HG03439 (cell line): ENCODE measurements around the gene DNAJC16.

ENCODE experiments used
- ATAC-seq: cut with Tn5 transposase; IDR thresholded peaks from one replicate; pipeline ENCODE4 v1.9.1; 2021; ENCODE audit warnings: mild to moderate bottlenecking, moderate library complexity; ENCODE audit not compliant: unreplicated experiment

Gene DNAJC16

DNA sequence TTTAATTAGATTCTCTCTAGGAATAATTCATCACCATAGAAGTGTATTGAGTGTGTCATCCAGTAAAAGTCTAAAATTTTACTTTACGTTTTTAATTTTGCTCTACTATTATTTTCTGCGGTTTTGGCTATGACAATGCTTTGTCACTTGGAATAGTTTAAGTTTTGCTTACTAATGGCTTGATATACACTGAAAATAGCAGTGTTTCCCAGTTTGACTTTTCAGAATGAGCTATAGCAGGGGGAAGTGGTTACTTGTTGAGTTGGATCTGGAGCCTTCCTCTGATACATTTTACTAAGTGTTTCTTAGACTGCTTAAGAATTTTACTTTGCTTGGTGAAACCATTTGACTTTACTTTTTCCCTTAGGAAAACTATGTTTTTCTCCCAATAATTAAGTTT is 5.0 kb downstream of the DNAJC16 start:
- no peak for ATAC-seq

DNA sequence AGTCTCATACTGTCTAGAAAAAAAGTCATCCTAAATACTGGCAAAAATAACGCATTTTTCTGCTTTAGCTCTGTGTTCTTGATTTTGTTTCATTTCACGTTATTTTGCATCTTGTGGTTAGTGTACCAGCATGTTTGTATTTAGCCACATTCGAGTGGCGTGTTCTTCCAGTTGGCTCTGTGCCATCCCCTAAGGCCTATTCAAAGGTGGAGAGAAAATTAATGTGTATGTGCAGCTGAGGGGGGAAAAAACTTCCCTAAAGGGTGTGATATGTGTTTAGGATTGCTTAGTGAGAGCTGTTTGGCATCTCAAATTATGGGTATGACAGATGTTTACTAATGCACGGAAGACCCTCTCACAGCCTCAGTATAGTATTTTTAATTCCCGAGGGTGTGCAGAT is 12.1 kb downstream of the DNAJC16 start:
- ATAC-seq, result no peak

DNA sequence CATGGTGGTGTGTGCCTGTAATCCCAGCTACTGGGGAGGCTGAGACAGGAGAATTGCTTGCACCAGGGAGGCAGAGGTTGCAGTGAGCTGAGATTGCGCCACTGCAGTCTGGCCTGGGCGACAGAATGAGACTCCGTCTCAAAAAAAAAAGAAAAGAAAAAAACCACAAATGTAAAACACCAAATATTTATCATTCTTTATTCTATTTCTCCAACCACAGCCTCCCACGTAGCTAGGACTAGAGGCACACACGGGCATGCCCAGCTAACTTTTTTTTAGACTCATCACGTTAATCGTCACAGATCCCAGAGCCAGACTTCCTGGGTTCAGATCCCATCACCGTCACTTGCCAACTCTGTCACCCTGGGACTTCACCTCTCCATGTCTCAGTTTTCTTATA is 13.5 kb downstream of the DNAJC16 start:
- no peak for ATAC-seq

DNA sequence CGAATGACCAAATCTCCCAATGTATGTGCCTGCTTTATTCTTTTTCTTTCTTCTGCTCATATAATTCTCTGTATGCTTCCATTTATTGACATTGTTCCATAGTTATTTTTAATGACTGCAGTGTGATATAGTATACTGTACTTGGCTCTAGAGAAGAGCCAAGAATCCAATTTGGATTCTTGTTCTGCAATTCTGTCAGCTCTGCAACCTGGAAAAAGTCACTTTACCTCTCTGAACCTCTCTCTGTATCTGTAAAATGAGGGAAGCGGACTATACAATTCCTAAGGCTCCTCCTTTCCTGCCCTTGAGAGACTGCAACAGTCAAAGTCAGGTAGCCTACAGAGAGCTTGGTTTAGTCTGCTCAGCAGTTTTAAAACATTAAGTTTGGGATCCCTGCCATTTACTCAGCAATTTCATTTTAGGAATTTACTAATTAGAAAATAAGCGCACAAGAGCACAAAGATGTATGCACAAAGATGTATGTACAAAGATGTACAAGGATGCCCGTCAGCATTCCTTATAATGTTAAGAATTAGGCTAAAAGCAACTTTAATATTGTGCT is 14.7 kb downstream of the DNAJC16 start:
- ATAC-seq, result no peak

DNA sequence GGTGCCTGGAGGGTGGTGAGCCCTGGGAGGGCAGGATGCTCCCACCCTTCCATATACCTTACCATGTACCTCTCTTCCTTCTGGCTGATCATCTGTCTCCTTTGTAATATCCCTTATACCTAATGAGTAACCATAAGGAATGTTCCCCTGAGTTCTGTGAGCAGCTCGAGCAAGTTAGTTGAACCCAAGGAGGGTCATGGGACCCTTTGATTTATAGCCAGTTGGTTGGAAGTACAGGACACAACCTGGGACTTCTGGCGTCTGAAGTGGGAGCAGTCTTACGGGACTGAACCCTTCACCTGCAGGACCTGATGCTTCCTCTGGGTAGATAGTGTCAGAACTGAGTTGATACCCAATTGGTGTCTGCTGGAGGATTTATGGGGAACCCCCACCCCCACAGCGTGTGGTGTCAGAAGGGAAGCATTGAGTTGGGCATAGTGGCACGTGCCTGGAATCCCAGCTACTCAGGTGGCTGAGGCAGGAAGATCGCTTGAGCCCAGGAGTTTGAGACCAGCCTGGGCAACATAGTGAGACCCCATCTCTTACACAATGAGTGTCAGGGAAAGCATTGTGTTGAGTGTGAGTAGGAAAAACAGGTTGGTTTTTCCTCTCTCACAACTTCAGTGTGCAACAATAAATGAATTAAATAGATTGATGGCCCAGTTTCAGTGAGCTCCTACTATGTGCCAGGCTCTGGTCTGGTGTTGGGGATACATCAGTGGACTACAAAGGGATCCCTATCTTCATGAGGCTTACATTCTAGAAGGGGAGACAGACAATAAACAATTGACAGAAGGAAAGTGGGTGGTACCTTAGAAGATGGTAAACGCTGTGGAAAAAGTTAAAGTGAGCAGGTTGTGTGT is 16.0 kb downstream of the DNAJC16 start:
- ATAC-seq, result no peak

DNA sequence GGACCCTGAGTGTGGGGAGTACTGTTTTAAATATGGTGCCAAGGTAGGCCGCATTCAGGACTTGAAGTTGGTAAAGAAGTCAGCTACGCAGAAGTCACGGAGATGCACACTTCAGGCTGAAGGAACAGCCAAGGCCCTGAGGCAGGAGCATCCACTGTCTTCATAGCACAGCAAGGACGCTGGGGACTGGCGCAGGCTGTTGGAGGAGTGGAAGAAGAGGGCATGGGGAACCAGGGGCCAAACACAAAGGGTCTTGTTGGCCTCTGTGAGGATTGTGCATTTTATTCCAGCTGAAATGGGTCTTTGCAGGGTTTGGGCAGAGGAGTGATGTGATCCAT is 16.6 kb downstream of the DNAJC16 start:
- ATAC-seq, result no peak

DNA sequence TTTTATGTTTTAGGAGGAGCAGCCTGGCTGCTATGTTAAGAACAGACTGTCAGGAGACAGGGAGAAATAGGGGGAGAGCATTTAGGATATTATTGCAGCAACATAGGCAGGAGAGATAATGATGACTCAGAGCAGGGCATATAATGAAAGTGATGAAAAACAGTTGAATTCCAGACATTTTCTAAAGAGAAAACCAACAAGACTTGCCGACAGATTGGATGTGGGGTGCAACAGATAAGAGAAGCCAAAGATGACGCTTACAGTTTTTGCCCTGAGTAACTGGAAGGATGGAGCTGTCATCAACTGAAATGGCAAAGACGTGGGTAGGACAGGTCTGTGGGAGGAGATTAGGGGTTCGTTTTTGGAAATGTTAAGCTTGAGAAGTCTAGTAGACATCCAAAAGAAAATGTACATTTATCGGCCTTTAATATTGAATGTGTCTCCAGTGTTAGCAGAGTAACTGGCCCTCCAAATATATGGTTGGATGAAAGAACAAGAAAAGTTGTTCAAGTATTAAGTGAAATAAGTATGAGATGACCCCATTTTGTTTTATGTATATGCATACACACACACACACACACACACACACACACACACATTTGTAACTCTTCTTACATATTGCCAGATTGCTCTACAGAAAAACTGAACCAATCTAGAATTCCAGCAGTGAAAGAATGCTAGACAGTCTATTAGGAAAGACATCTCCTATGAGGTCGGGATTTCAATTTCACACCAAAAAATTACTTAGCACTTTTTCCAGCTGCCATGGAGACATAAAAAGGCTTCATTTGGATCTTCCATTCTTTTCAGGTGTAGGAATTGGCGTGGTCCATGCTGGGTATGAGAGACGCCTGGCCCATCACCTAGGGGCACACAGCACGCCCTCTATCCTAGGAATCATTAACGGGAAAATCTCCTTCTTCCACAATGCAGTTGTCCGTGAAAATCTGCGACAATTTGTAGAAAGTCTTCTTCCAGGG is 17.2 kb downstream of the DNAJC16 start:
- ATAC-seq, result no peak

DNA sequence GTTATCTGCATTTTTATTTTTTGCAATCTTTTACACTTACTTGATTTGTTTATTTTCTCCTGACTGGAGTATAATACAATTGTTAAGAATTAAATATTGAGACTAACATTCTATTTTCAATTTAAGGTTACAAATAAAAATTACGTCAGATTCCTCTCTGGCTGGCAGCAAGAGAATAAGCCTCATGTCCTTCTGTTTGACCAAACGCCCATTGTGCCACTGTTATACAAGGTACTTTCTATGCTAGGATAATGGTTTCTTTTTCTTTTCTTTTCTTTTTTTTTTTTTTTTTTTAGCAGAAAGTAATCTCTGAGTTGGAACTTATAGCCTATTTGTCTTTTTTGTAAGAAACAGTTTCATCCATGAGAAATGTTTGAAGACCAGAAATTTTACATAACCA is 20.0 kb downstream of the DNAJC16 start:
- ATAC-seq, result no peak

DNA sequence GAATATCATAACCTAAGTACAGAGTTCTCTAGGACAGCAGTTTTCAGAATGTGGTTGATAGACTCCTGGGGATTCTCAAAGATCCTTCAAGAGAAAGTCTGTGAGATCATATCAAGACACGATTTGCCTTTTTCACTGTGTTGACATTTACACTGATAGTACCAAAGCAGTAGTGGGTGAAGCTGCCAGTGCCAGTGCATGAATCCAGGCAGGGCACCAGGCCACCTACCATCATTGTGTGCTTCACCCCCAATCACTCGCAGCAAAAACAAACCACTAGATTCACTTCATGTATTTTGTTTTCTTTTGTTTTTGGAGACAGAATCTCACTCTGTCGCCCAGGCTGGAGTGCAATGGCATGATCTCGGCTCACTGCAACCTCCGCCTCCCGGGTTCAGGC is 23.9 kb downstream of the DNAJC16 start:
- no peak for ATAC-seq

DNA sequence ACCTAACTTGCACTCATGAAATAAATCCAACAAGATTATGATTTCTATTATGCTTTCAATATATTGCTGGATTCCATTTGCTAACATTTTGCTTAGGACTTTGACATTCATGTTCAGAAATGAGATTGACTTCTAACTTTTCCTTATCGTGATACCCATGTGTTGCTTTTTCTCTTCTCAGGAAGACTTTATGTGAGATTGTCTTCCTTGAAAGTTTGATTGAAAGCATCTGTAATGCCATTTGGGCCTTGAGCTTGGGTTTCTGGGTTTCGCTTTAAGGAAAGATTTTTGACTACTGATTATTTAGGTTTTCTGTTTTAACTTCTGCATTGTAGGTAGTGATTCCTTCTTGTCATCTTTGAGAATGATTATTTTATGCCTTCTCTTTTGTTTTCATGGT is 30.4 kb downstream of the DNAJC16 start:
- no peak for ATAC-seq

DNA sequence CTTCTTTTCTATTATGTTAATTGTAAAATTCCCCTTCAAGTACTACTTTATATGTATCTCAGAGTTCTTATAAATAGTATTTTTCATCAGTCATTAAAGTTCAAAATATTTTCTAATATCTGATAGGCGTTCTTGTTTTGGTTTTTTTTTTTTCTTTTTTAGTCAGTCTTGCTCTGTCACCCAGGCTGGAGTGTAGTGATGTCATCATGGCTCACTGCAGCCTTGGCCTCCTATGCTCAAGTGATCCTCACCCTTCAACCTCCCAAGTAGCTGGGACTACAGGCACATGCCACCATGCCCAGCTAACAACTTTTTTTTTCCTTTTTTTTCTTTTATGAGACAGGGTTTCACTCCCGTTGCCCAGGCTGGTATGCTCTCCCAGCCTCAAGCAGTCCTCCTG is 30.9 kb downstream of the DNAJC16 start:
- ATAC-seq, result no peak

DNA sequence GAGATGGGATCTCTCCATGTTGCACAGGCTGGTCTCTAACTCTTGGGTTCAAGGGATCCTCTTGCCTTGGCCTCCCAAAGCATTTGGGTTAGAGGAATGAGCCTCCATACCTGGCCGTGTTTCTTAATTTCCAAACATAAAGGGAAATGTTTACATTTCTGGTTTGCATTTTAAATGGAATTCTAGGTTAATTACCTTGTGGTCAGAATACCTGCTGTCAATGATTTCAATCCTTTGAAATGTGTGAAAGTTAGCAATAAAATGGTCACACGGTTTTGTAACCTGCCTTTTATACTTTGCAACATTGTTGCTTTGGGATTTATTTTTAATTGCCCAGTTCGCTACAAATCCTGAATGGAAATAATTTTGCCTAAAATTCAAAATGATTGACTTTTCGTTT is 31.9 kb downstream of the DNAJC16 start:
- ATAC-seq, result no peak

DNA sequence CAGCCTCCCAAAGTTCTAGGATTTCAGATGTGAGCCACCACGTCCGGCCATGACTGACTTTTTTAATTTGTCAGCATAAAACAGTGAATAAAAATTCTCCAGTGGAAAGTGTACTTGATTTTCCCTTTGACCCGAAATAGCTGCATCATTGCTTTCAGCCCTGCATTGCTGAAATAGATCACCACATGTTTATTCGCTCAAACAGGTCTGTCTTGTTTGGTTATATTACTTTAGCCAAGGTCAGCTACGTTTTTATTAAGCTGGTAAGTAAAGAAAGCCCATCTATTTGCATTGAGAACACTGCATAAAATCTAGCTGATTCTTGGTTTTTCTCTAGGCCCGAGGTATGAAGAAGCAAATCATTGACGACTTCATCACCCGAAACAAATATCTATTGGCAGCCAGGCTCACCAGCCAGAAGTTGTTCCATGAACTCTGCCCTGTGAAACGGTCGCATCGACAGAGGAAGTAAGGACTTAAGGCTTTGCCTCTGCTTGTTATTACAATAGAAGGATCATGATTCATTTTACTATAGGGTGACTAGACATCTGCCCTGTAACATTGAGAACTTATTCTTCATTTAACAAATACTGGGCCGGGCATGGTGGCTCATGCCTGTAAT is 32.7 kb downstream of the DNAJC16 start:
- no peak for ATAC-seq

DNA sequence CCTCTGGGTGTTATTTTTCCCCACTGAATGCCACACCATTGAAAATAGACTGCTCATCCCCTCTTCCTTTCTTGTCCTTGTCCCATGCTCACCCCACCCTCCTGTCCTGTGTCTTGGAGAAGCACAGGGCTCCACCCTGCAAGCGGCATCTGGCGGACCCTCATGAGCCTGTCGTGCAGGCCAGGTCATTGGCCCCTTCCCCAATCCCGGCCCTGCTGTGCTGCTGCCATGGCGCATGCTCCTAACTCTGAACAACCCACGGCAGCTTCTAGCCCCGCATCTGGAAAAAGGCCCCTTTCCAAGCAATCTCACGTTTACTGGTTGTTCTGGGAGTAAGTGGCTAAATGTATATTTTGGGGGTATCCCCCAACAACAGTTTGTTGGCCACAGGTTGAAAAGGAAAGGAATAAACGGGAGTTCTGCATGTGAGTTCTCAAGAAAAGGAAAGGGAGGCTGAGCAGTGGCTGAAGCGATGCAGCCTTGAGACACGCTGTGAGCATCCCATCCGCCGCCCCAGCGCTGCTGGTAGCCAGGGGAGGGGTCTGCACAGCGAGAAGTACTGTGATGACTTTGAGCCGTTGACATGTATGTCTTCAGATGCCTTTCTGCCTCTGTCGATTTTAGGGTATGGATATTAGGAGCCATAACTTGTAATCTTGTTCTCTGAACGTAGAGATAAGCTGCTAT is 41.9 kb downstream of the DNAJC16 start:
- ATAC-seq, result no peak

DNA sequence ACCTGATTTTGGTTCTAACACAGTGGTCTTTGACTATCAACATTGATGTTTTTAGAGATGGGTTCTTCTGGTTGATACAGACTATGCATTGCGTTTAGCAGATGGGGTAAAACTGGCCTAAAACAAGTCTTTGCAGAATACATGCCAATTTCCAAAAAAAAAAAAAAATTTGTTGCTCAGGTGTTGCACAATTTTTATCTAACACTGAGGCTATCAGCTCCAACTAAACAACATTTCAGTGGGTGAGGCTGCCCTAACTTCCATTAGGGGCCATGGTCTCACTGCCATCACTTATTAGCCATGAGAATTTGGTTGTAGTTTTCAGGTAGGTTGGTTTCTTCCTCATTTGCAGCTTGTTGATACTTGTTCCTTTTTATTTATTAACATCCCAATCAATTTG is 44.2 kb downstream of the DNAJC16 start:
- ATAC-seq, result no peak

DNA sequence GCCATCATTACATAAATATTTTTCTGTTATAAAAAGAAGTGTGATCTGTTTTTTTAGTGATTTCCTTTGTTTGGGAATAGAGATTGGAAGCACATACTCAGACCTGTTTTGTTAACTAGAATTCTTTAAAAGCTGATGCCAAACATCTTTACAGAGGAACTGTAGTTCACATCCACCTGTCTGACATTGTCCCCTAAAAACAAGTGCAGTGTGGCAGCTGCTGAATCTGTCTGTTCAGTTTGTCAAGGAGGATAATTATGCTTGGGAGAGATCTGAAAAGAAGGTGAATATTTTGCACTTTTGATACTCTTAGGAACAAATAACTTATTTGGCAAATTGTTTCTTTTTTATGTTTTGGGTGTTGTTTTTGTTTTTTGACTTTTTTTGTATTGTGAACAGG is 44.6 kb downstream of the DNAJC16 start:
- ATAC-seq, result no peak

DNA sequence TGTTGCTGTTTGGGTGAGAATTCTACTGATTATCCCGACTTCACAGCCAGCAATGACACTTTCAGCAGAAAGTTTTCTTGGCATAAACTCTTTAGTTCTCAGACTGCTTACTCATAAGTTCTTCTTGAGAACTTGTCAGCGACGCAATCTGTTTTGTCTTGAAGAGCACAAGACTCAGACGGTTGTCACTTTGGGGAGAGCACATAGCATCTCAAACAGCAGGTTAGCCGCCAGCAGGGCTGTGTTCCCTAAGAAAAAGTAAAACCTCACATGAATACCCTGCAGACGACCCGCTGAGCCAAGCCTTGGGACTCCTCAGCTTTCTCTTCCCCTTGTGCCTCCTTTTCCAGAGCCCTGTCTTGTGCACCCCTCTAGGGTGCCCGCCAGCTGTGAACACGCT is 46.8 kb downstream of the DNAJC16 start:
- ATAC-seq, result no peak

DNA sequence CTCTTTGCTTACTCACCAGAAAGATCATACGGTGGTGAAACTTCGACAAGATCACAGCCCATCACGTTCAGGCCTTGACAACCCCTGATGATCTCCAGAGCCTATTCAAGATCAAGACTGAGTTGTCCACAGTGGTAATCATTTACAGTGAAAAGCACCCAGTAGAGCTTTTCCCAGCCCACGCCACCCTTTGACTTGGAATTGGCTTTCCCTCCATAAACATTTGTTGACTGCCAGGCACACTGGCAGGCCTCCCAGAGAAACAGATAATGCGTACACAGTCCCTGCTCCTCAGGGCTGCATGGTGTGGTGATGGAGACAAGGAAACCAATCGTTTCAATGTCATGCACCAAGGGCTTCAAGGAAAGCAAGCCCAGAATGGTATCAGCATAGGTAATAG is 48.1 kb downstream of the DNAJC16 start:
- no peak for ATAC-seq

DNA sequence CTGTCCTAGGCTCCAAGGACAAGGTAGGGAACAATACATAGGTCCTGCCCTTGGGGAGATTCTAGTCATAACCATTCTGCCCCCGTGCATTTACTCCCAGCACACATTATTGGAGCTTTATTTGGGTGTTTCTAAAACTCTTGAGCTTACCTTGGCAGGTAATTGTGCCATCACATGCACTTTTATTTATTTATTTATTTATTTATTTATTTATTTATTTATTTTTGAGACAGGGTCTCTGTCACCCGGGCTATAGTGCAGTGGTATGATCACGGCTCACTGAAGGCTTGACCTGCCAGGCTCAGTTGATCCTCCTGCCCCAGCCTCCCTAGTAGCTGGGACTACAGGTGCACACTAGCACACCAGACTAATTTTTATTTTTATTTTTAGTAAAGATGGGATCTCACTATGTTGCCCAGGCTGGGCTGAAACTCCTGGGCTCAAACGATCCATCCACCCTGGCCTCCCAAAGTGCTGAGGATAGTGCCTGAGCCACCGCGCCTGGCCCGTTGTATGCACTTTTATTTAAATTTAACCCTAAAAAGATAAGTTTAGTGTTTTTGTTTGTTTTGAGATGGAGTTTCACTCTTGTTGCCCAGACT is 49.0 kb downstream of the DNAJC16 start:
- no peak for ATAC-seq

DNA sequence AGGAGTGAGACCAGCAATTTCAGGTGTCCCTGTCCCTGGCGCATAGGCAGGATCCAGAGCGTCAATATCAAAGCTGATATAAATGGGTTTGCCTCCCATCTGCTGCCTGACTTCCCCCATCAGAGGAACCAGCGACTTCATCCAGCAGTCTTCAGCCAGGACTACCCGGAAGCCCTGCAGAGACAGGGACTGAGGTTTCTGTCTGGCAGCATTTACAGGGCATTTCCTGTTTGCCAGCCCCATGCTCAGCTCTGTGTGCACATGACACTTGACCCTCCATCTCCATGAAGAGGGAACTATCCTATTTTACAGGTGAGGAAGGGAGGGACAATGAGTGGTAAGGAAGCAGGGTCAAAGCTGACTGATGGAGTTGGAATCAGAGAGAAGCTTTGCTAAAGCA is 51.0 kb downstream of the DNAJC16 start:
- ATAC-seq, result no peak
